Upper lobe of left lung (tissue), 6 donors: ENCODE data around the gene C11orf65. TPM values are rescaled to one million over a fixed set of nuclear protein-coding genes. Genes with fewer than 3 reads are reported as not detected.

Experiments used
- ATAC-seq, 2 donors: fragments of 200-7000 bp; cut with Tn5 transposase; one replicate each; pipeline ENCODE4 v1.9.1; 2022; ENCODE audit warnings: mild to moderate bottlenecking in 2 of 2, moderate library complexity in 2 of 2; ENCODE audit not compliant: low FRiP score in 2 of 2
- DNase-seq, 2 donors: peaks; one replicate each; pipeline ENCODE4 v3.0.0-alpha.2; 2019 to 2020
- H3K27ac ChIP-seq, 4 donors: fragments of 200-600 bp; sonication (generic); one replicate each; pipeline ENCODE4 v1.5.1; 2016 to 2019
- H3K27me3 ChIP-seq, 4 donors: fragments of 200-600 bp; sonication (generic); one replicate each; pipeline ENCODE4 v1.5.1; 2017 to 2019
- H3K36me3 ChIP-seq, 4 donors: fragments of 200-600 bp; sonication (generic); one replicate each; pipeline ENCODE4 v1.5.1; 2016 to 2019
- H3K4me1 ChIP-seq, 4 donors: fragments of 200-600 bp; sonication (generic); one replicate each; pipeline ENCODE4 v1.5.1; 2018 to 2019
- H3K4me3 ChIP-seq, 4 donors: fragments of 200-600 bp; sonication (generic); one replicate each; pipeline ENCODE4 v1.5.1; 2017 to 2019; ENCODE audit warnings: mild to moderate bottlenecking in 2 of 4, moderate library complexity in 1 of 4
- H3K9me3 ChIP-seq, 4 donors: fragments of 200-600 bp; sonication (generic); one replicate each; pipeline ENCODE4 v1.5.1; 2018 to 2019
- CTCF ChIP-seq, 6 experiments: fragments of 450-650 bp in 4 of 6; fragments of 200-600 bp in 2 of 6; sonication (generic) in 2 of 6; IDR thresholded peaks; one replicate each; pipeline ENCODE4 v1.5.1; 2016 to 2019; ENCODE audit warnings: antibody characterized with exemption in 6 of 6
- EP300 ChIP-seq, 4 donors: sonication (generic); formaldehyde crosslinking; IDR thresholded peaks; one replicate each; pipeline ENCODE4 v1.5.1; 2017; ENCODE audit warnings: antibody characterized with exemption in 4 of 4, control low read depth in 2 of 4
- POLR2A ChIP-seq, 4 donors: fragments of 450-650 bp; IDR thresholded peaks; one replicate each; pipeline ENCODE4 v1.5.1; 2016 to 2017; ENCODE audit warnings: antibody characterized with exemption in 4 of 4, mild to moderate bottlenecking in 2 of 4
- POLR2AphosphoS5 ChIP-seq, 2 donors: sonication (generic); formaldehyde crosslinking; IDR thresholded peaks; one replicate each; pipeline ENCODE4 v1.5.1; 2017; ENCODE audit warnings: antibody characterized with exemption in 2 of 2
- WGBS, 2 donors: methylation state at CpG; one replicate each; pipeline ENCODE4 v1.1.5; 2017 to 2018; 5-methylcytosine and 5-hydroxymethylcytosine counted together
- total RNA-seq, 6 donors: library from RNA; depleted of rRNA in 4 of 6; stranded (reverse); fragments of >200 nt in 4 of 6; gene quantifications; one replicate each; pipeline versions ENCODE4 v1.1.0 to v1.2.1, GENCODE V29; 2016 to 2021
- donor health status: DM: no; HTN: no; CAD: no; lungs with moderate emphysema.
- donor health status: DM: no; HTN: yes; CAD: no; lungs with severe emphysema.

C11orf65 gene
- total RNA-seq, 6 donors from 2014 or later, result 0.17 to 2.3 (median 1.1) TPM; not detected in 1

GRCh38 chr11:108370990-108371389, 96.3 kb downstream of the C11orf65 start:
- TF ChIP-seq POLR2A (IDR thresholded peaks at IDR 0.05), result no peak
- no peak for TF ChIP-seq EP300 (IDR thresholded peaks at IDR 0.05)
- TF ChIP-seq CTCF (IDR thresholded peaks at IDR 0.05), result no peak
- TF ChIP-seq POLR2AphosphoS5 (IDR thresholded peaks at IDR 0.05), result no peak
- Histone ChIP-seq H3K4me1 (no peaks in the 10 kb centered on the region), H3K4me3 (no peak overlapping the region), H3K27me3 (no peaks in the 10 kb centered on the region), H3K36me3 (peaks cover 0 to 17% (median 7%) of the 10 kb centered on the region in 4 donors), H3K27ac (no peak overlapping the region), H3K9me3 (no peaks in the 10 kb centered on the region)
- DNase-seq, result no peak
- WGBS, 2 donors, result 75 to 77% methylated on average over 5 of the region's 5 CpGs
- no peak for ATAC-seq

GRCh38 chr11:108370315-108370714, 97.0 kb downstream of the C11orf65 start:
- ATAC-seq (no peak), DNase-seq (no peak)
- Histone ChIP-seq H3K27me3 (no peaks in the 10 kb centered on the region), H3K27ac (no peak overlapping the region), H3K4me1 (no peaks in the 10 kb centered on the region), H3K9me3 (no peaks in the 10 kb centered on the region), H3K36me3 (peaks cover 1 to 23% (median 10%) of the 10 kb centered on the region in 4 donors), H3K4me3 (no peak overlapping the region)
- no peak for TF ChIP-seq EP300 (IDR thresholded peaks at IDR 0.05)
- TF ChIP-seq CTCF (IDR thresholded peaks at IDR 0.05), result no peak
- no peak for TF ChIP-seq POLR2AphosphoS5 (IDR thresholded peaks at IDR 0.05)
- TF ChIP-seq POLR2A (IDR thresholded peaks at IDR 0.05), result no peak

GRCh38 chr11:108369064-108369463, 98.3 kb downstream of the C11orf65 start:
- H3K27ac ChIP-seq, result no peak overlapping the region
- ATAC-seq, result no peak
- no peaks in the 10 kb centered on the region for H3K9me3 ChIP-seq
- no peaks in the 10 kb centered on the region for H3K27me3 ChIP-seq
- no peak overlapping the region for H3K4me3 ChIP-seq
- no peak for DNase-seq
- WGBS, 2 donors, result 70 to 81% methylated on average over 5 of the region's 5 CpGs
- H3K36me3 ChIP-seq, result peaks cover 4 to 28% (median 16%) of the 10 kb centered on the region in 4 donors
- no peak for TF ChIP-seq POLR2AphosphoS5 (IDR thresholded peaks at IDR 0.05)
- TF ChIP-seq CTCF (IDR thresholded peaks at IDR 0.05), result no peak
- no peak for TF ChIP-seq EP300 (IDR thresholded peaks at IDR 0.05)
- TF ChIP-seq POLR2A (IDR thresholded peaks at IDR 0.05), result no peak
- H3K4me1 ChIP-seq, result no peaks in the 10 kb centered on the region

- Histone ChIP-seq H3K4me3 (no peak overlapping the region), H3K4me1 (no peaks in the 10 kb centered on the region), H3K27ac (no peak overlapping the region), H3K27me3 (no peaks in the 10 kb centered on the region), H3K9me3 (no peaks in the 10 kb centered on the region), H3K36me3 (peaks cover 4 to 28% (median 16%) of the 10 kb centered on the region in 4 donors)
- TF ChIP-seq CTCF (IDR thresholded peaks at IDR 0.05), result no peak
- TF ChIP-seq POLR2AphosphoS5 (IDR thresholded peaks at IDR 0.05), result no peak
- DNase-seq (no peak), ATAC-seq (no peak)
- 93 to 96% methylated on average over 1 of the region's 1 CpG for WGBS, 2 donors
These were observed 99.2 kb downstream of the C11orf65 start for GRCh38 chr11:108368134-108368533.

- Histone ChIP-seq H3K4me3 (no peak overlapping the region), H3K27me3 (no peaks in the 10 kb centered on the region), H3K27ac (no peak overlapping the region), H3K4me1 (no peaks in the 10 kb centered on the region), H3K9me3 (no peaks in the 10 kb centered on the region), H3K36me3 (peaks cover 4 to 21% (median 16%) of the 10 kb centered on the region in 4 donors)
- 92 to 93% methylated on average over 2 of the region's 2 CpGs for WGBS, 2 donors
- ATAC-seq (no peak), DNase-seq (no peak)
- TF ChIP-seq POLR2A (IDR thresholded peaks at IDR 0.05) (no peak), POLR2AphosphoS5 (IDR thresholded peaks at IDR 0.05) (no peak), CTCF (IDR thresholded peaks at IDR 0.05) (no peak), EP300 (IDR thresholded peaks at IDR 0.05) (no peak)
These were observed 103.2 kb downstream of the C11orf65 start for GRCh38 chr11:108364159-108364558.
